IPS-18a (cell line): ENCODE measurements around the gene DNTTIP2.

Experiments
- H3K27ac ChIP-seq: one replicate; pipeline ENCODE4 v1.5.1; 2013; ENCODE audit warnings: low read length
- H3K27me3 ChIP-seq: one replicate; pipeline ENCODE4 v1.6.1; 2013; ENCODE audit warnings: mild to moderate bottlenecking, low read length; ENCODE audit not compliant: control insufficient read depth, insufficient read depth
- H3K36me3 ChIP-seq: one replicate; pipeline ENCODE4 v1.6.1; 2013; ENCODE audit warnings: low read depth, low read length; ENCODE audit not compliant: control insufficient read depth
- H3K4me1 ChIP-seq: one replicate; pipeline ENCODE4 v1.6.1; 2013; ENCODE audit warnings: low read depth, low read length; ENCODE audit not compliant: control insufficient read depth
- H3K4me3 ChIP-seq: one replicate; pipeline ENCODE4 v1.5.1; 2013; ENCODE audit warnings: low read length
- H3K9ac ChIP-seq: one replicate; pipeline ENCODE4 v1.6.1; 2013; ENCODE audit warnings: mild to moderate bottlenecking, low read length, moderate library complexity
- H3K9me3 ChIP-seq: one replicate; pipeline ENCODE4 v1.6.1; 2013; ENCODE audit warnings: low read depth, low read length; ENCODE audit not compliant: control insufficient read depth

DNTTIP2 gene

DNA sequence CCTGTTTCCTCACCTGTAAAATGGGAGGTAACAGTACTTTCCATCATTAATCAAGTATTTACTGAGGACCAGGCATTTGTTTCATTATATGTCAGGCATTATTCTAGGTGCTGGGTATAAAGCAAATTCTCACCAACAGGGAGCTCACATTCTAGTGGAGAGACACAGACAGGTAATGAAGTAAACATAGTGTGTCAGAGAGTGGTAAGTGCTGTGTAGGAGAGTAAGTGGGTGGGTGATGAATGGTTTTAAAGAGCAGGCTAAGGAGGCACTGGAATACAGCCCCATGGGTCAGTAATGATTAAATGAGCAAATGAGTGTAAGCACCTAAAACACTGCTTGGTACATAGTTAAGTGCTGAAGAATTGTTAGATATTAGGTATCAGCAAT is 60.4 kb downstream of the DNTTIP2 start:
- H3K27ac ChIP-seq, result no peak overlapping the region
- H3K27me3 ChIP-seq, result no peaks in the 10 kb centered on the region
- no peak overlapping the region for H3K9ac ChIP-seq
- H3K4me3 ChIP-seq, result no peak overlapping the region
- H3K36me3 ChIP-seq, result no peaks in the 10 kb centered on the region
- peaks cover 27% of the 10 kb centered on the region for H3K4me1 ChIP-seq
- no peaks in the 10 kb centered on the region for H3K9me3 ChIP-seq

GRCh38 chr1:93817819-93818569 is 61.0 kb downstream of the DNTTIP2 start:
- Histone ChIP-seq H3K27me3 (no peaks in the 10 kb centered on the region), H3K4me3 (no peak overlapping the region), H3K4me1 (peaks cover 27% of the 10 kb centered on the region), H3K36me3 (no peaks in the 10 kb centered on the region), H3K27ac (no peak overlapping the region), H3K9ac (no peak overlapping the region), H3K9me3 (no peaks in the 10 kb centered on the region)

- Histone ChIP-seq H3K4me3 (no peak overlapping the region), H3K27ac (no peak overlapping the region)
These were observed 61.9 kb downstream of the DNTTIP2 start for GRCh38 chr1:93816970-93817678.

More at GRCh38 chr1:93816970-93817678, 61.9 kb downstream of the DNTTIP2 start:
- Histone ChIP-seq H3K9me3 (no peaks in the 10 kb centered on the region), H3K4me1 (peaks cover 32% of the 10 kb centered on the region), H3K27me3 (no peaks in the 10 kb centered on the region), H3K36me3 (no peaks in the 10 kb centered on the region), H3K9ac (no peak overlapping the region)
